ENCODE results near the gene WNT5B.
A peak's percentile ranks its signal among the peaks of the same experiment; 100 is the strongest.

Gene WNT5B

DNA sequence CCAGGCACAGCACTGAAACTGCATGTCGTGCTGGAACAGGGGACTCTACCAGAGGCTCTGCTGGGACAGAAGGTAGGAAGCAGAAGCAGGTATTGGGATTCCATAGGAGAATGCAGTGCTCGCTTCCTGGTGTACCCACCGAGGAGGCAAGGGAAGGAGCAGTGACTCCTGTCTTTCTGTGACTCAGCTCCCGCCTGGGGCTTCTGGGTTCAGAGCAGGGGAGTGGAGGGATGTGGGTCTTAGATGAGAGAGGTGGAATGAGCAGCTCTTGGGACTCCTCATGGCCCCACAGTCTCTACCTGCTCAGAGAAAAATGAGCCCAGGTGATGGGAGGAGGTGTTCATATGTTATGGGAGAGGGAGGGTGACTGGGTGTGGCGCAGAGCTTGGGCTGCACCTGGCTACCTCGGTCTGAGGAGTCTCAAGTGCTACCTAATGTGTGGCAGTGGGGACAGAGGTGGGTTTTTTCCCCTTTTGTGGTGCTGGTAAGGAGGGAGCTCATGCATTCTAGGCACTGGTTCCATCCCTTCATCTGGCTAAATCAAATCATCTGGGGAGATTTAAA lies 26.3 kb downstream of the WNT5B start:
- DNase-seq: no peak

GRCh38 chr12:1656902-1657301 lies 27.9 kb downstream of the WNT5B start:
- no peak for DNase-seq

DNA sequence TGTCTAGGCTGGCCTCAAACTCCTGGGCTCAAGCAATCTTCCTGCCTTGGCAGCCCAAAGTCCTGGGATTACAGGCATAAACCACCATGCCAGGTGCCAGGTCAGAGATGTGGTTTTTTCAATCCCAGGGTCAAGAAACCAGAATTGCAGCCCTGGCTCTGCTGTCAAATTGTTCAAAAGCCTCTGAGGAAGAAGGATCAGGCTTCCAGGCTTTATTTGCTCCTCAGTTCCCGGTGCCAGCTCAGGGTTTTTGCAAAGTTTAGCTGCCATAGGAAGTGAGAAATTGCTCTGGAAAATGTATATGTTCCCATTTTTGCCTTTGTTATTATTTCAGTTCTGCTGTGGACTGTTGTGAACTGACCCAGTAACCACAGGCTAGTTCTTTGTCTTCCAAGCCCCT lies 28.7 kb downstream of the WNT5B start:
- no peak for DNase-seq

- DNase-seq: peak; percentile 16 to 40
These were observed 31.5 kb downstream of the WNT5B start for GRCh38 chr12:1660304-1661187.

- peak; percentile 80 to 83 for DNase-seq
These were observed 32.7 kb downstream of the WNT5B start for GRCh38 chr12:1661553-1662335.

- DNase-seq: peak; percentile 18 to 29
These were observed 33.9 kb downstream of the WNT5B start for GRCh38 chr12:1662761-1663439.

- no peak for DNase-seq
These were observed 34.6 kb downstream of the WNT5B start for GRCh38 chr12:1663440-1664132.

DNA sequence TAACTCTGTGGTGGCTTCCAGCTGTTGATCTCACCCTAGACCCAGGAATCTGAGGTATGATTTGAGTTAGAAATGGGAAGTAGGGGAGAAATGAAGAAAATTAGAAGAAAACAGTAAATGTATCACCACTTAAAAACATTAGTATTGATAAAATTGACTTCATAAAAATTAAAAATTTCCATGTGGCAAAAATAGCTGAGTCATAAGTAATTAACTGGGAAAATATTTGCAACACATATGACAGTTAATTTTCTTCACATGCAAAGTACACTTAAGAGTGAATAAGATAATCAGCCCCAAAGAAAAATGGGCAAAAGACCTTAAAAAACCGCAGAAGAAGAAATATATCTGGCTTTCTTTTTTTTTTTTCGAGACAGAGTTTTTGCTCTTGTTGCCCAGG lies 36.3 kb downstream of the WNT5B start:
- no peak for DNase-seq

GRCh38 chr12:1666215-1666614 lies 37.2 kb downstream of the WNT5B start:
- no peak for DNase-seq

- no peak for DNase-seq
These were observed 37.7 kb downstream of the WNT5B start for GRCh38 chr12:1666685-1667162.

GRCh38 chr12:1668833-1669543 lies 40.0 kb downstream of the WNT5B start:
- DNase-seq: no peak

GRCh38 chr12:1670358-1671268 lies 41.6 kb downstream of the WNT5B start:
- no peak for DNase-seq

GRCh38 chr12:1676043-1676442 lies 47.0 kb downstream of the WNT5B start:
- DNase-seq: no peak

DNA sequence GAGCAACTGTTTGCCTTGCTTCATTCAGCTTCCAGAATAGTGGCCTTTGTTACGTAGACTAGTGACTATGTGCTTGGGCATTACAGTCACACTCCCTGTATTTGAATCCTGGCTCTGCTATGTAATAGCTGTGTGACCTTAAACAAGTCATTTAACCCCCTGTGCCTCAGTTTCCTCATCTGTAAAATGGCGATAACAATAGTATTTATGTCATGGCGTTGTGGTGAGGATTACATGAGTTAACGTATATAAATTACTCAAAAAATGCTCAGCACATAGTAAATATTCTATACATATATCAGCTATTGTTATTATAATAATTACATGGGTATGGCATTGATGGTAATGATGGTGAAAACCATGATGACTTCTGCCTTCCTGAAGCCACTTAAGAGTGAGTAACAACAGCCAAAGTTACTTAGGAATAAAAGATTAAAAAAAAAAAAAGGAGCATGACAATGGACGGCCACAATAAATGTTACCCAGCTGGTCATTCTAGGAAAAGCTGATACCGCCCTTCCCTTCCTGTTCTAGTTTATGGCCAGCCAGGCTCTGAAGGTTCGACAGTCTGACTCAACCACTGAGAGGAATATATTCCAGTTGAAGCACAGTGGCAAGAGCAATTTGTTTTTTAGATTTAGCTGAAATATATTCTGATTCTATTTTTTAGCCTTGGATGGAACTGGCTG lies 51.9 kb downstream of the WNT5B start:
- no peak for DNase-seq

- no peak for DNase-seq
These were observed 52.4 kb downstream of the WNT5B start for GRCh38 chr12:1681493-1681807.

DNA sequence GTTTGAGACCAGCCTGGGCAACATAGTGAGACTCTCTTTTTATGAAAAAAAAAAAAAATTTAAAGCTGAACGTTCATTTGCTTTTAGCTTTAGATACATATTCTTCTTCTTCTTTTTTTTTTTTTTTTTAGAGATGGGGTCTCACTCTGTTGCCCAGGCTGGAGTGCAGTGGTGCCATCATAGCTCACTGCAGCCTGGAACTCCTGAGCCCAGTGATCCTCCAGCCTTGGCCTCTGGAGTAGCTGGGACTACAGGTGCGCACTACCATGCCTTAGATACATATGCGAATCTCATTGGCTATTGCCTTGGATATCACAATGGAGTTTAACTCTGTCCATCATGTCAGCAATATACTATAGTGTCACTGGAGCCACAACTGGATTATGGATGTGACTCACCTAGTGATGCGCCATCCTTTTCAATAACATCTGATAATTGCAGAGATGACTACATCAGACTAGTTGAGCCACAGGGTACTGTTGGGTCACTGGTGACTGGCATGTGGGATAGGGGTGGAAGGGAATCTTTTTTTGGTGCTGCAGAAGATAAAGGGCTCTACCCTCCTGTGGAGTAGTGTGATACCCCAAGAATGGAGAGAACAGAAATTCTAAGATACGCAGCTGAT lies 59.2 kb downstream of the WNT5B start:
- no peak for DNase-seq

DNA sequence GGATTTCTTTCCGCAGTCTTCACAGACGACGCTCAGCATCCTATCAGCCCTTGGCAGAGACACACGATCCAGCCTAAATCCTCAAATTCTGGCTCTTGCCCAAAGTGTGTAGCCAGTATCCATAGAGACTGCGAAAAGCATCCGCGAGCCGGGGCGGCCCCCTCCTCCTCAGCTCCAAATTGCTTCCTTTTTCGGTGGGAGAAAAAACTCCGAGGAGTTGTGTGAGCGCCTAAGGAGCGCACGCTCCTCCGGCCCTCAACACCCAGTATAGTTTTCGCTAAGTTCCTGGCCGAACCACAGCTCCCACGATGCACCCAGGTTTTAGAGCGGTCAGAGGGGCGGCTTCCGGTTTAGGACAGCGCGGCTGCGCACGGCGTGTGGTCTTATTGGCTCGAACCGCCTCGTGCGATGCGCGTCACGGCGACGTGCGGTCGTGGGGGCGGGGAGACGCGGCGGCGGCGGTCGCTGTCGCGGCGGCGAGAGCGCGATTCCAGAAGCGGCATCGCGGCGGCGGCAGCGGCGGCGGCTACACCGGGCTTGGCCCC lies 61.6 kb downstream of the WNT5B start, which contains the start of gene ADIPOR2:
TSS of gene ADIPOR2 (plus strand) at position 493 of the 545 bp plus-strand sequence. CDS start 63,274 bp downstream, outside the sequence.
- peak; percentile 92 to 94 for DNase-seq

DNA sequence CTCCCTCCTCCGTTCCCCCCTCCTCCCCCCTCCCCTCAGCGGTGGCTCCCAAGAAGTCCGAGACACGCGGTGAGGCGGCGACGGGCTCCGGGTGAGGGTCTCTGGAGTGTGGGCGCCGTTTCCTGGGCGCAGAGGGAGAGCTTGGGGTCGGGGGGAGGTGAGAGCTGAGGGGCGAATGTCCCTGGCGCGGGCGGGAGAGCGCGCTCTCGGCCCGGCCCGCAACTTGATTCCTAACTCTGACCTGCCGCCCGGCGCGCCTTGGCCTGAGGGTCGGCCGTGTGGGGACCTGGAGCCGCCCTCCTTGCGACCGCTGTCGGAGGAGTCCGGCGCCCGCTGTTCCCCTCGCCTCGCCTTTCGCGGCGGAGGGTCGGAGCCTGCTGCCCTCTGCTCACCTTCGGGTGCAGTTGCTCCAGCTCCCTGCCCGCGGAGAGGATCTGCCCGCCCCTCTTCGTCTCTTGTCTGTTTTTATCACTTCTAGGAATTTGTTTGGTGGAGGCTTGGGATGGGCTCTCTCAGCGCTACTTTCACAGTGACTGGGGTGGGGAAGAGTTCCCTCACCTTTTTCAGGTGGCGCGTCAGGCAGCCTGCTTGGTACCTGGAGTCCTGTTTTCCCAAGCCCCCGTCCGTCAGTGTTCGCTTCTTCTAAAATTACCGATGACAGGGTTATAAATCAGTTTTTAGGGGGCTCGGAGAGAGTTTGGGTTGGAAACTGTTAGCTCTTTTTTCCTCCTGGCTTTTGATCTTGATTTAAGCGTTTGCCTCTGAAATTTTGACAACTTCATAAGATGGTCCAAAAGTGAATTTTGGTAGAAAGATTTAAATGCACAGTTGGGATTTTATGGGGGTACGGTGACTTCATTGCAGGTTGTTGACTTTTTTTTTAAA lies 62.3 kb downstream of the WNT5B start:
- peak; percentile 30 to 38 for DNase-seq
